Measurements from ENCODE around the gene HES7.
"Not testable (repeated sequence)": the region's sequence is repeated elsewhere in the genome, so short reads cannot be mapped to it uniquely, and the experiment has no call there.

Gene HES7

GRCh38 chr17:8096541-8096940, 27.4 kb downstream of the HES7 start:
- no peak for DNase-seq

- DNase-seq: no peak
These were observed 28.5 kb downstream of the HES7 start for GRCh38 chr17:8095361-8095760.

- no peak for DNase-seq
These were observed 32.7 kb downstream of the HES7 start for GRCh38 chr17:8091033-8091687.

- no peak for DNase-seq
These were observed 34.2 kb downstream of the HES7 start for GRCh38 chr17:8089728-8090127.

DNA sequence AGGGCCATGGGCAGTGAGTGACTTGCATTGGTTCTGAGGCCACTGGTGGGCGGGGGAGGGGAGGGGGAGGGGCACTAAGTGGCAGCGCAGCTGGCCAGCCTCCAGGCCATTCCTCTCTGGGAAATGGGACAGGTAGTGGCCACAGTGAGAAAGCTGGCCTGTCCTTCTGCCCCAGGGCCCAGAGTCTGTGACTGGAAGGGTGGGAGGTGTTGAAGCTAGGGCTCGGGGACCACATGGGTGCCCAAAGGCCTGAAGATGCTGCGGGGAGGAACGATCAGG, 36.0 kb downstream of the HES7 start:
- no peak for DNase-seq

- DNase-seq: no peak
These were observed 36.6 kb downstream of the HES7 start, which contains the start of gene ALOX12B for GRCh38 chr17:8087075-8087951. Gene ALOX12B (minus strand): TSS chr17:8087716. CDS start chr17:8087442, 274 bp downstream.

GRCh38 chr17:8084250-8084649, 39.7 kb downstream of the HES7 start:
- DNase-seq: no peak

GRCh38 chr17:8082292-8082691, 41.6 kb downstream of the HES7 start:
- no peak for DNase-seq

- DNase-seq: no peak
These were observed 42.0 kb downstream of the HES7 start for GRCh38 chr17:8081876-8082275.

DNA sequence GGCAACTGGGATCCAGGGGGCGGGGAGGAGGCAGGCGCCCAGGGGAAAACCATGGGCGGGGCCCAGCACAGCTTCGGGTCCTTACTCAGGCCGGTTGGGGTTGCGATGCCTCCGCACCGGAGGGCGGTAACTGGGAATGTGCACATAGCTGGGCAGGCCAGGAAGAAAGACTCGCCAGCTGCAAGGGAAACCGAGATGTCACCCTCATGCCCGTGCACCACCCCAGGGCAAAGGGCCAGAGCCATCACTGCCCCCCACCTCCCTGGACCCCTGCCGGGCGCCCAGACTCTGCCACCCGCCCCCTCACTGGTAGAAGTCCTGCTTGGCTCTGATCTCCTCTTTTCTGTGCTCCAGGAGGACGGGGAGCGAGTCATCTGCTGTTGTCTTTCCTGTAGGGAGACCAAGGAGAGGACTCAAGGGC, 43.1 kb downstream of the HES7 start:
- DNase-seq: no peak

GRCh38 chr17:8080208-8080798, 43.6 kb downstream of the HES7 start:
- no peak for DNase-seq

DNA sequence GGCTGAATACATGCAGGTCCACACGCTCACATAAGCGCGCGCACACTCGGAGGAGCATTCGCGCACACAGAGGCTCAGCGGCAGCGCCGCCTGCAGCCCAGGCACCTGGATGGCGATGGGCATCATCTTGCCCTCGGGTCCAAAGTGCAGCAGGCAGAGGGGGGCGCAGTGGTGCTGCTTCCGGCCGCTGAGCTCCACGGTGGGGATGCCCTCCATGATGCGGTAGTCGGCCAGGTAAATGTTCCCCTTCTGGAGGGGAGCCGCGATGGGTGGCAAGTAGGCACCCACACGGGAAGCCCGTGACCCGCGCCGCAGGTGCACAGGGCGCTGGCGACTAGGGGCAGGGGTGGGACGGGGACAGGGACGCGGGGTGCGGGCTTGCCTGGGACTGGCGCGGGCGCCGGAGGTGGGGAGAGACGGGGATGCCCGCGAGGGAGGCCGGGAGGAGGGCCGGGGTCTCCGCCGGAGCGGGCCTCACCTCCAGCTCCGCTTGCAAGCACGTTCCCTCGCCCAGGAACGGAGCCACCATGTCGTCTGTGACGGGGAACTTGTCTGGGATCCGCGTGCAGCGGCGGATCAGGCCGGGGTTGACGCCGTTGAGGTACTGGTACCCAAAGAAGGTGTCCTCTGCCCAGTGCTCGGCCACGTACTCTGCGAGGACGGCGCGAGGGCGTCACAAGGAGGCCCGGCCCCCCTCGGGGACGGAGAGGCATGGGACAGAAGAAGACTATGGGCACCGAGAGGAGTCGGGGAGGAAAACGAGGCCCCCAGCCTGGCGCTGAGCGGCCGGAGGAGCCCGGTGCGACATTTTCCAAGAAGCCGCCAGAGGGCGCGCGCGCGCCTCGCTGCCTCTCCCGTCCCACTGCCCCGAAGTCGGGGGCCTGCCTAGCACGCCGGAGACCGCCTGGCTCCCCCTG, 44.4 kb downstream of the HES7 start:
- peak; percentile 63 for DNase-seq

DNA sequence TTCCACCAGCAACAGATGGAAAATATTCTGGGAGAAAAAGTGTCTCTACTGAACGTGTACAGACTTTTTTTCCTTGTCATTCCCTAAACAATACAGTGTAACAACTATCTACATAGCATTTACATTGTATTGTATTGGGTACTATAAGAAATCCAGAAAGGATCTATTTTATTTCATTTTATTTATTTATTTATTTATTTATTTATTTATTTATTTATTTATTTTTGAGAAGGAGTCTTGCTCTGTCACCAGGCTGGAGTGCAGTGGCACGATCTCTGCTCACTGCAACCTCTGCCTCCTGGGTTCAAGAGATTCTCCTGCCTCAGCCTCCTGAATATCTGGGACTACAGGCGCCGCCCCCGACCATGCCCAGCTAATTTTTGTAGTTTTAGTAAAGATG, 46.0 kb downstream of the HES7 start:
- DNase-seq: not testable (repeated sequence)

GRCh38 chr17:8076502-8077266, 47.2 kb downstream of the HES7 start:
- DNase-seq: no peak

- no peak for DNase-seq
These were observed 48.1 kb downstream of the HES7 start for GRCh38 chr17:8075574-8076342.

DNA sequence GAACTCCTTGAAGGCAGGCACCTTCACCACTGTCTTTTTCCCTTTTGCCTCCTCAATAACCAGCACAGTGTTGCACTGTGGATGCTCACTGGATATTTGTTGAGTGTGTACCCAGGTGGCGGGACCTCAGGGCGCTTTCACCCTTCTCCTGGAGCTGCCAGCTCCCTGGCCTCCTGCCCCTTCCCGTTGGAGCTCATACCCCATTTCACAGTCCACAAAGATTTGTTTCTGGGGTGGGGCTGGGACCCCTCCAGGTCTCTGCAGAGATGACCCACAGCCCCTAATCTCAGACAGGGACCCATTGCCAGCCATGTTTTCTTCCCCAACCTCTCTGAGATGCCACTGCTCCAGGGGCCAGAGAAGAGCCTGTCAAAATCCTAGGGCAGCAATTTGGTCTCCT, 48.8 kb downstream of the HES7 start:
- DNase-seq: no peak

GRCh38 chr17:8074554-8074953, 49.4 kb downstream of the HES7 start:
- no peak for DNase-seq

- DNase-seq: peak; percentile 55
These were observed 50.0 kb downstream of the HES7 start for GRCh38 chr17:8073627-8074484.

GRCh38 chr17:8072729-8073461, 51.0 kb downstream of the HES7 start:
- DNase-seq: no peak

DNA sequence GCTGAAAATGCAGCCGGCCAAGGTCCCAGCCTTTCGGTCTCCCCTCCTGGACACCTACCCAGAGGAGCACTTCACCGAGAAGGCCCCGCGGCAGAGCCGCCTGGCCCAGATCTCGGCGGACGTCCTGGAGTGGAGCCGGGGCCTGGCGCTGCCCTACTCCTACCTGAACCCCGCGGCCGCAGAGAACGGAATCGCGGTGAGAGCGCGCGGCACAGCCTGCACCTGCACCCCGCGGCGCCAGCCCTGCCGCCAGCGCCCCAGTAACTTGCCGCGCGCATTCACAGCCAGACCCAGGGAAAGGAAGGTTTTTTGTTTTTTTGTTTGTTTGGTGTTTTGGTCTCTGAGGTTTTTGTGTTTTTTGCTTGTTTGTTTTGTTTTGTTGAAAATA, 51.6 kb downstream of the HES7 start:
- DNase-seq: no peak
